K562 (cell line): ENCODE data around the gene SLAMF9. TPM values are rescaled to one million over a fixed set of nuclear protein-coding genes. Genes with fewer than 3 reads are reported as not detected.
A peak's percentile ranks its signal among the peaks of the same experiment; 100 is the strongest.

ENCODE experiments used
- ARNT ChIP-seq, 2 experiments: fragments of 450-650 bp; IDR thresholded peaks; 2 replicates each; pipeline ENCODE4 v1.6.1; 2016; ENCODE audit warnings: mild to moderate bottlenecking in 1 of 2
- CHD7 ChIP-seq: fragments of 200-600 bp; sonication (generic); IDR thresholded peaks from one replicate; pipeline ENCODE4 v1.6.1; 2012; ENCODE audit warnings: mild to moderate bottlenecking, low read depth, low read length, inconsistent platforms
- DPF2 ChIP-seq: fragments of 450-650 bp; IDR thresholded peaks from 2 replicates; pipeline ENCODE4 v1.6.1; 2016
- FOXJ3 ChIP-seq: sonication (generic); formaldehyde crosslinking; IDR thresholded peaks from 2 replicates; pipeline ENCODE4 v1.4.0; 2020; ENCODE audit warnings: mild to moderate bottlenecking, missing genetic modification reagents
- KAT8 ChIP-seq: fragments of 450-650 bp; IDR thresholded peaks from 2 replicates; pipeline ENCODE4 v1.6.1; 2016; ENCODE audit warnings: low read depth, mild to moderate bottlenecking
- NFXL1 ChIP-seq: fragments of 450-650 bp; formaldehyde crosslinking; IDR thresholded peaks from 2 replicates; pipeline ENCODE4 v1.4.0; 2021; ENCODE audit warnings: mild to moderate bottlenecking
- RUNX1 ChIP-seq: sonication (generic); IDR thresholded peaks from 2 replicates; pipeline ENCODE4 v1.6.1; 2016; ENCODE audit warnings: antibody characterized with exemption, low read depth
- SIN3A ChIP-seq, 2 experiments: fragments of 150-350 bp in 1 of 2; IDR thresholded peaks; 2 replicates each; pipeline ENCODE4 v1.6.1; 2011 to 2016; ENCODE audit warnings: borderline replicate concordance in 2 of 2, low read depth in 2 of 2, low read length in 2 of 2, mild to moderate bottlenecking in 2 of 2, moderate library complexity in 2 of 2; ENCODE audit not compliant: control insufficient read depth in 1 of 2
- SLC30A9 ChIP-seq: fragments of 250-450 bp; sonication (Bioruptor Pico); IDR thresholded peaks from 2 replicates; pipeline ENCODE4 v1.8.0; 2022; ENCODE audit warnings: mild to moderate bottlenecking, moderate library complexity
- TCF3 ChIP-seq: sonication (generic); formaldehyde crosslinking; IDR thresholded peaks from 2 replicates; pipeline ENCODE4 v1.4.0; 2020; ENCODE audit warnings: mild to moderate bottlenecking, missing genetic modification reagents
- polyA plus RNA-seq, 8 experiments: library from polyadenylated mRNA; depleted of rRNA in 4 of 8; stranded (reverse) in 5 of 8; unstranded in 3 of 8; fragments of >200 nt; fragmentation: Nextera tagmentation in 2 of 8; fragmentation: Illumina TruSeq in 1 of 8; extraction: Ambion mirVana in 2 of 8; extraction: Trizol in 1 of 8; gene quantifications; 2 replicates each; pipeline versions ENCODE4 v1.2.1 to v1.2.3, GENCODE V29; 2011 to 2014; ENCODE audit warnings: inconsistent platforms in 1 of 8, missing spikeins in 1 of 8
- total RNA-seq, 7 experiments: library from RNA; depleted of rRNA in 6 of 7; stranded (reverse); fragments of >200 nt in 6 of 7; fragmentation: Illumina TruSeq in 2 of 7; extraction: Trizol in 2 of 7; gene quantifications; 2 replicates each; pipeline versions ENCODE4 v1.2.1 to v1.2.3, GENCODE V29; 2011 to 2021; ENCODE audit warnings: low replicate concordance in 1 of 7
- TF ChIP-seq, protein P1 (sequence below): fragments of 250-450 bp; sonication (Bioruptor Pico); IDR thresholded peaks from 2 replicates; pipeline ENCODE4 v1.5.0; 2021
- TF ChIP-seq, protein P2 (sequence below): fragments of 450-650 bp; IDR thresholded peaks from 2 replicates; pipeline ENCODE4 v1.7.1; 2018; ENCODE audit warnings: mild to moderate bottlenecking, low read depth; ENCODE audit not compliant: partially characterized antibody
- TF ChIP-seq, protein P3 (sequence below): fragments of 450-650 bp; conservative IDR thresholded peaks from 2 replicates; pipeline ENCODE4 v1.6.1; 2016; ENCODE audit warnings: missing genetic modification characterization, low read depth, mild to moderate bottlenecking, control low read depth, missing compliant biosample characterization

SLAMF9 gene
- total and polyA plus RNA-seq, 9 of the 15 experiments (the other 6 are each of a cell fraction or from before 2014, with no cell fraction given), result 0.13 to 0.21 TPM; not detected in 7

DNA sequence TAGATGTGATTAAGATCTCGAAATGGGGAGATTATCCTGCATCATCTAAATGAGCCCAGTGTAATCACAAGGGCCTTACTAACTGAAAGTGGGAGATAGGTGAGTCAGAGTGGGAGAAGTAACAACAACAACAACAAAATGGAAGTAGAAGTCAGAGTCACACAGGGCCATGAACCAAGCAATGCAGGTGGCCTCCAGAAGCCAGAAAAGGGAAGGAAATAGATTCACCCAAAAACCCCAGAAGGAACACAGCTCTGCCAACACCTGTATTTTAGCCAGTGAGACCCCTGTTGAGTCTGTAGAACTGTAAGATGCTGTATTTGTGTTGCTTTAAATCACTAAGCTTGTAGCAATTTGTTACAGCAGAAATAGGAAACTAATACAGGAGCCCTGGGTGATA lies 32.8 kb downstream of the SLAMF9 start (continued):
- TF ChIP-seq, protein P1, sequence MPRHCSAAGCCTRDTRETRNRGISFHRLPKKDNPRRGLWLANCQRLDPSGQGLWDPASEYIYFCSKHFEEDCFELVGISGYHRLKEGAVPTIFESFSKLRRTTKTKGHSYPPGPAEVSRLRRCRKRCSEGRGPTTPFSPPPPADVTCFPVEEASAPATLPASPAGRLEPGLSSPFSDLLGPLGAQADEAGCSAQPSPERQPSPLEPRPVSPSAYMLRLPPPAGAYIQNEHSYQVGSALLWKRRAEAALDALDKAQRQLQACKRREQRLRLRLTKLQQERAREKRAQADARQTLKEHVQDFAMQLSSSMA (CRISPR knock-in tag), result no peak
- TF ChIP-seq NFXL1 (CRISPR knock-in tag) (no peak), TCF3 (CRISPR knock-in tag) (peak; percentile 8; the same call in 1 of the 2 replicates), DPF2 (peak; percentile 56), SIN3A (IDR thresholded peaks at IDR 0.05; ENCODE audit: borderline replicate concordance in 2 of 2, control insufficient read depth in 1 of 2, low read depth in 2 of 2, low read length in 2 of 2) (no peak), SLC30A9 (CRISPR knock-in tag) (no peak), RUNX1 (no peak), FOXJ3 (CRISPR knock-in tag) (no peak), ARNT (IDR thresholded peaks at IDR 0.05) (no peak), CHD7 (no peak), KAT8 (no peak)
- TF ChIP-seq, protein P2, sequence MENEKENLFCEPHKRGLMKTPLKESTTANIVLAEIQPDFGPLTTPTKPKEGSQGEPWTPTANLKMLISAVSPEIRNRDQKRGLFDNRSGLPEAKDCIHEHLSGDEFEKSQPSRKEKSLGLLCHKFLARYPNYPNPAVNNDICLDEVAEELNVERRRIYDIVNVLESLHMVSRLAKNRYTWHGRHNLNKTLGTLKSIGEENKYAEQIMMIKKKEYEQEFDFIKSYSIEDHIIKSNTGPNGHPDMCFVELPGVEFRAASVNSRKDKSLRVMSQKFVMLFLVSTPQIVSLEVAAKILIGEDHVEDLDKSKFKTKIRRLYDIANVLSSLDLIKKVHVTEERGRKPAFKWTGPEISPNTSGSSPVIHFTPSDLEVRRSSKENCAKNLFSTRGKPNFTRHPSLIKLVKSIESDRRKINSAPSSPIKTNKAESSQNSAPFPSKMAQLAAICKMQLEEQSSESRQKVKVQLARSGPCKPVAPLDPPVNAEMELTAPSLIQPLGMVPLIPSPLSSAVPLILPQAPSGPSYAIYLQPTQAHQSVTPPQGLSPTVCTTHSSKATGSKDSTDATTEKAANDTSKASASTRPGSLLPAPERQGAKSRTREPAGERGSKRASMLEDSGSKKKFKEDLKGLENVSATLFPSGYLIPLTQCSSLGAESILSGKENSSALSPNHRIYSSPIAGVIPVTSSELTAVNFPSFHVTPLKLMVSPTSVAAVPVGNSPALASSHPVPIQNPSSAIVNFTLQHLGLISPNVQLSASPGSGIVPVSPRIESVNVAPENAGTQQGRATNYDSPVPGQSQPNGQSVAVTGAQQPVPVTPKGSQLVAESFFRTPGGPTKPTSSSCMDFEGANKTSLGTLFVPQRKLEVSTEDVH, result no peak
- TF ChIP-seq, protein P3, sequence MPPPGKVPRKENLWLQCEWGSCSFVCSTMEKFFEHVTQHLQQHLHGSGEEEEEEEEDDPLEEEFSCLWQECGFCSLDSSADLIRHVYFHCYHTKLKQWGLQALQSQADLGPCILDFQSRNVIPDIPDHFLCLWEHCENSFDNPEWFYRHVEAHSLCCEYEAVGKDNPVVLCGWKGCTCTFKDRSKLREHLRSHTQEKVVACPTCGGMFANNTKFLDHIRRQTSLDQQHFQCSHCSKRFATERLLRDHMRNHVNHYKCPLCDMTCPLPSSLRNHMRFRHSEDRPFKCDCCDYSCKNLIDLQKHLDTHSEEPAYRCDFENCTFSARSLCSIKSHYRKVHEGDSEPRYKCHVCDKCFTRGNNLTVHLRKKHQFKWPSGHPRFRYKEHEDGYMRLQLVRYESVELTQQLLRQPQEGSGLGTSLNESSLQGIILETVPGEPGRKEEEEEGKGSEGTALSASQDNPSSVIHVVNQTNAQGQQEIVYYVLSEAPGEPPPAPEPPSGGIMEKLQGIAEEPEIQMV (tag), result no peak
